GM18517 (cell line): ENCODE data around the gene HAUS3.

Source experiments
- ATAC-seq: cut with Tn5 transposase; IDR thresholded peaks from one replicate; pipeline ENCODE4 v1.9.1; 2021; ENCODE audit warnings: mild to moderate bottlenecking, moderate library complexity; ENCODE audit not compliant: unreplicated experiment

The HAUS3 gene

DNA sequence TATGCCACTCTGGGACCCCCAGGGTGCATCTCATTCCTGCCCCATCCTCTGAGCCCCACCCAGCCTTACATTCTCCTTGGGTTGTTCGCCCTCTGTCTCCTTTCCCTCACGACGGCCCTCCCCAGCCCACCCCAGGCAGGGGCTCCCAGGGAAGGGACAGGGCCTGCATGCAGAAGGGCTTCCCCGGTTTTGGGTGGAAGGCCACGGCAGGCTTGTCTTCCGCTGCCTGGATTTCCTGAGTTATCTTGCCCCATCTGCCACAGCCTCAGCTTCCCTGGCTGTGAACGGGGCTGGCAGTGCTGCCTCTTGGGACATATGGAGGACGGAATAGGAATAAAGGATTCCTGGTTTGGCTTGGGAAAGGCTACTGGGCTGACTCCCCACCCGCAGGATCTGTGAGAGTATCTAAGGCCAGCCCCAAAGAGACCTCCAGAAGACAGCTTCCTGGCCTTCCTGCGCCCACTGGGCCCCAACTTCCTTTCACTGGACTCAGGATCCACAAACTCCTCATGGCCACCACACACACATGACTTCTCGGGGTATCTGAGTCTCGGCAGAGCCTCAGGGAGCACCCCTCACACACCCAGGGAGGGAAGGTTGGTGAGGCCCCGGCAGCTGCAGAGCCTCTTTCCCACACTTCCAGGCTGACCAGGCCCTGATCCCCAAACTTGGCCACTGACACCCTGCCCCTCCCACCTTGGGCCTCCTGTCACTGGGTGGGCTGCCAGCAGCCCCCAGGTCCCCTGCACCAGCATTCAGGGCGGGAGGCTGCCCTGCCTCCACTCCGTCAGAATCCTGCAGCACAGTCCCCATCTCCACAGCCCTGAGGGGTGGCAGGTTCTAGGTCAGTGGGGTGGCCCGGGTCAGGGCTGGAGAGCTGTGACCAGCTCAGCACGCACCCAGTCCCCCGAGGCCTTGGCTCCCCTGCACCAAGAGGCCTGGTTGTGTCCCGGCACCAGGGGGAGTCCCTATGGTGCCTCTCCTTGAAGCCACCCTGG lies 23.5 kb upstream of the HAUS3 start:
- ATAC-seq: no peak

GRCh38 chr4:2264481-2265041 lies 22.6 kb upstream of the HAUS3 start:
- no peak for ATAC-seq

GRCh38 chr4:2263926-2264321 lies 22.0 kb upstream of the HAUS3 start:
- no peak for ATAC-seq

DNA sequence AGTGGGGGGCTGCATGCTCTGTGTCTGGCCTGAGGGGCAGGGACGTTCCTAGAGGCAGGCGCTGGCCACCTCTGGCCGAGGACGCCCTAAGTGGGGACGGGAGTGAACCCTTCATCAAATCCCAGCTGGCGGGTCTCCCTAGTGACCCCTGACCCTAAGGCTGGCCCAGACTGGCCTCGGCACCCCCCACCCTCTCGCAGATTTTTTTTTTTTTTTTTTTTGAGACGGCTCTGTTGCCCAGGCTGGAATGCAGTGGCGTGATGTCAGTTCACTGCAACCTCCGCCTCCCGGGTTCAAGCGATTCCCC lies 21.0 kb upstream of the HAUS3 start:
- ATAC-seq: no peak

DNA sequence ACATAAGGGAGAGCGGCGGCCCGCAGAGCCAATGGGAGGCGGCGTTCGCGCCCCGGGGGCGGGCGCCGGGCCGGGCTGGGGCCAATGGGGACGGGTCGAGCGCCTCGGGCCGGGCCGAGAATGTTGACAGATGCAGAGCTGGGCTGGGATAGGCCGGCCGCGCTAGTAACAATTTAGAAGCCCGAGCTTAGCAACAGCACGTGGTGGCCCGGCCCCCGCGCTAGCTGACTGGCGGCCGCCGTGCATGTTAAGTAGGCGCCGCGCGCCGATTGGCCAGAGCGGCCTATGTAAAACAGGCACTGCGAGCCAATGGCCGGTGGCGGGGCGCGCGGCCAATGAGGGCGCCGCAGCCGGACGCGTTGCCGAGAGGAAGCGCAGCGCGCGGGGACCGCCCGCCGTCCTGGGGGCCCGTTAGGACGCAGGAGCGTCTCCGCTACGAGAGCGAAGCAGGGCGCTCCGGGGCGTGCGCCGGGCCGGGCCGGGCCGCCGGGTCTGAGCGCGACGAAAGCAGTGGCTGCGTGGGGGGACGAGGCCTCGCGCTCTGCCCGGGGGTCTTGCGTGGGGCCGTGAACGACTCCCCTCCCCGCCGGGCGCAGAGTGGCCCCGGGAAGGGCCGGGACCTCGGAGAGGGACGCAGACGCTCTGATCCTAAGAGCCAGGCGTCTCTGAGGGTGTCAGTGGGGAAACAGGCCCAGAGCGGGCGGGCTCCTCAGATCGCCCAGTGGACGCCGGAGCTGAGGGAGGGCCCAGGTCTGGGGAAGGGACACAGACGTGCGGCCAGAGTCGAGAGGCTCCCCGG lies 20.4 kb upstream of the HAUS3 start:
- ATAC-seq: peak; percentile 95

DNA sequence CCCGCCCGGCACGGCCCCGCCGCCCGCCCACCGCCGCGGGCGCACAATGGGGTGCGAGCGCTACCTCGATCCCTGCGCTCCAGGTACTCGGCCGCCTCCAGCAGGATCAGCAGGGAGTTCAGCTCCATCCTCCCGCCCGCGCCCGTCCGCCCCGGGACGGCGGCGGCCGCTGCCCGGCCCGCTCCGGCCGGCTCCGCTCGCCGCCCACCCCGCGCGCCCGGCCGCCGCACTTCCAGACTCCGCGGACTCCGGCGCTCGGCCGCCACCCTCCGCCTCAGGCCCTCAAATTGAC lies 19.9 kb upstream of the HAUS3 start, which contains the start of gene MXD4:
MXD4 (minus strand) TSS at position 257 of the 292 bp plus-strand sequence; CDS start at position 128, 129 bp downstream.
- no peak for ATAC-seq

DNA sequence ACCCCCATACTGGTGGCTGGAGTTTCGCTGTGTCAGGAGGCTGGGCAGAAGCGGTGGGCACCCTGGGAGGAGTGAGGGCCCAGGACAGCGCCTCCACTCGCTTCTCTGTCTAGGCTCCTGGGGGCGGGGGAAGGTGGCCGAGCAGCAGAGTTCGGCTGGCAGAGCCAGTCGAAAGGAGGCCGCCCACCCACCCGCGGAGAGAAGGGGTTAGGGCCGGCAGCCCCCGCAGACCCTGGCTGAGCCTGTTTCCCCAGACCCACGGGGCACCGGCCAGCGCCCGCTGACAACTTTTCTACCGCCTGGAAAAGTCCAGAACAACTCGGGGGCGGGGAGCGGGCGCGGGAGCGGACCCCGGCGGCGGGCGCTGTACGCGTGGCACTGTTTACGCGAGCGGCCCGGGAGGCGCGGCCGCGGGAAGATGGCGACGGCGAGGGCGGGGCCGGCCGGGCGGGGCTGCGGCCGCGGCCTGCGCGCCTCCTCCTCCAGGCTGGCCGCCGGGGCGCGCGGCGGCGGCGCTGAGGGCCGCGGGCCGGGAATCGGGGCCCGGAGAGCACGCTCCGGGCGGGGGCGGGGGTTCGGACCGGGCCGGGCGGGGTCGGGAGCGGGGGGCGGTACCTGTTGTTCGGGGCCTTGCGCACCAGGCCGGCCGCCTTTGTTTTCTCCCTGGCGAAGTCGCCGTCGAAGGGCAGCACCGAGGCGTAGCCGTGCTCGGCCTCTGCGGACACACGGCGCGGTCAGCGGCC lies 19.4 kb upstream of the HAUS3 start:
- no peak for ATAC-seq

- ATAC-seq: no peak
These were observed 18.6 kb upstream of the HAUS3 start for GRCh38 chr4:2260344-2261109.

DNA sequence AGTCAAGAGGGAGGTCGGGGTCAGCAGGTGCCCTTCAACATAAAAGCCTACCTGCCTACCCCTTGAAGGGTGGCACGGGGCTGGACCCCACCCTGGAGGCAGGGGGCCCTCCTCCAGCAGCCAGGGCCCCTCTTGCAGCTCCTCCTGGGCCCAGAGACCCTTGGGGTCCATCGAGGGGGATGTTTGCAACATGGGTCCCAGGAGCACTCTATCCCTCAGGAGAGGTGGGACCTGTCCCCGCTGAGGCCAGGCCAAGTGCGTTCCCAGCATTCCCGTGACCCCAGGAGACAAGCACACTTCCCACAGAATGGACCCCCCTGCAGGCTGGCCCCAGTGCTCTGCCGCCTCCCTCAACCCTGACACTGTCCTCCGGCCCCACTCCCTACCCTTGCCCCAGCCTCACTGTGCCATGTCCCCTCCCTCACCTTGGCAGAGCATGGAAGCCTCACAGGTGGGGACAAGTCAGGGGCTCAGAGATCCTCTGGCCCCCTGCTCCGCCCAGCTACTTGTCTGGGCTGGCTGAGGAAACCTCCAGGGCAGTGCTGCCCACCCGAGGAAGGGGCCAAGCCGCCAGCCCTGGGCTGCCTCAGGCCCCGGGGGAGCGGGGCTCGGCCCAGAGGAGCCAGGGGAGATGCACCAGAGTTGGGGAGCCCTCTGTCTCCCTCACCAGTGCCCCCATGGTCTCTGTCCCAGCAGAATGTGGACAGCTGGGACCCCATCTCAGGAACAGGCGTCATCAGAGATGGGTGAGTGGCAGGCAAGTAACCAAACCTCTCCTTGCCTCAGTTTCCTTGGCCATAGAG lies 17.8 kb upstream of the HAUS3 start:
- ATAC-seq: no peak

- no peak for ATAC-seq
These were observed 17.2 kb upstream of the HAUS3 start for GRCh38 chr4:2259036-2259540.

GRCh38 chr4:2258091-2259035 lies 16.4 kb upstream of the HAUS3 start:
- ATAC-seq: no peak

DNA sequence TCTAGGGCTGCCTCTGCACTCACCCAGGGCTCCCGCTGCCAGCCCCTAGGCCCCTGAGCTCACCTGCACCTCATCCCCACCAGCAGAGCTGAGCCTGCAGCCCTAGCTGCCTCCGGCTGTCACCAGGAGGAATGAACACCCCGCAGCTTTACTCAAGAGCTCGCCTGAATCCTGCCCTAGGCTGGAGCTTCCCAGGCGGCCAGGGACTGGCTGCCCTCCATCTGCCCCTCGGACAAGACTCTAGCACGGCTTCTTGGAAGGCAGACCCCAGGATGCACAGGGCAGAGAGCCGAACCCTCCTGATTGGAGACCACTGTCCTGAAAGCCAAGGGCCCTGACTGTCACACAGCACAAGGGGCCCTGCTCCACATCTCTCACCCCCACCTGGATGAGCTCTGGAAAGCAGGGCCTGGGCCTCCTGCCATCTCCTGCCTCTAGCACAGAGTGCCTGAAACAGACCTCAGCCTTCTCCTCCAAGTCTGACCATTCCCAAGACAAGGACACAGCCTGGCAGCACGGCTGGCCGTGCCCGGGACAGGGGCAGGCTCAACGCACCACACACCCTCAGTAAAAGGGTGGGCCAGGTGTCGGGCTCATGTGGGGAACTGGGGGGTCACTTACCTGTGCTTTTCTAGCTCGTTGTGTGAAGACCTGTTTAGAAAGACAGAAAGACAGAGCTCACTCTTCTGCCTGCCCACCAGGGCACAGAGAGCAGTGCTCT lies 15.6 kb upstream of the HAUS3 start:
- no peak for ATAC-seq

- no peak for ATAC-seq
These were observed 14.9 kb upstream of the HAUS3 start for GRCh38 chr4:2256781-2257191.

DNA sequence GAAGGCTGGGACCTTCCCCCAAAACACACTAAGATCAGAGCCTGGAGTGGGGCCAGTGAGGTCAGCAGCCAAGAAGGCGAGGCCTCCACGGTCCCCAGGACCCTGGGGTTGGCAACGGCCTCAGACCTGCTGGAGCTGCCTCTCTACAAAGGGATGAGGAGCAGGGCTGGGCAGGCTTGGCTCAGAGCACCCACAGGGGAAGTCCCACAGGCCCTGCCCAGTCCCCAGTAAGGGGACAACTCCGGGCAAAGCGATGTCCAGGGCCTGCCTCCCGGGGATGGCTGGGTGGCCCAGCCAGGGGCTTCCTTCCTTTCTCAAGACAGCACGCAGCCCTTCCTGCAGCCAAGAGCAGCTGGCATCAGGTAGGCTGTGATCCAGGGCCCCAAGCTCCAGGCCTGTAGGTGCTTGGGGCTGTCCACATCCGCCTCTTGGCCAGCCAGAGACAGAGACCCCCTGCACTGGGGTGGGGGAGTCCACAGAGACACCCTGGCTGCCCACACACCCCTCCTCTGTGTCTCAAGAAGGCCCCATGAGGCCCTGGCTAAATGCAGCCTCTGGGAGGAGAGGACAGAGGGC lies 14.3 kb upstream of the HAUS3 start:
- ATAC-seq: no peak

DNA sequence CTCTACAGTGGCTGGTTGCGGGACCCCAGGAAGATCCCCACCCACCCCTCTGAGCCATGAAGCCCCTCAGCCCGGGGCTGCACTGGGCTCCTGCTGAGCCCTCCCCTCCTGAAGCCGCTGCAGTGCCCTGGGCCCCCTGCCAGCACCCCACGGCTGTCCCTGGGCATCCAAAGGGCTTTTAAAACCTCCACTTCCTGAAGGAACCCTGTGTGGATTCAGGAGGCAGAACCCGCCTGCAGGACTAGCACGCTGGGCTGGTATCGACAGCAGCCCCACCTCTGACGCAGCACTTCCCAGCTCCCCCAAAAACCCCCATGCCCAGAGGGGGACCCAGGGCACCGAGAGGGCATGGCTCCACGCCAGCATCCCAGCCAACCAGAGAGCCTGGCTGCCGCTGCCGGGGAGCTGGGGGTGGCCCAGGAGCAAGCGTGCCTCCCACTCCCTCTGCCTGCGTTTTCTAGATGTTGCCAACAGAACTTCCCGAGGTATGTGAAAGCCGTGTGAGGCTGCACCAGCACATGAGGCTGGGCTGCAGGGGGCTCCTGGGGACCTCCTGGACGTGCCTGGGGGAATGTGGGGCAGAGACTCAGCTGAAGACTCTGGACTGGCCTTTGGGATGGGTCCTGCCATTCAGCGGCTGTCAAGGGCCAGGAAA lies 13.7 kb upstream of the HAUS3 start:
- ATAC-seq: no peak

- ATAC-seq: no peak
These were observed 13.0 kb upstream of the HAUS3 start for GRCh38 chr4:2254665-2255500.
